ENCODE measurements around the gene PRKCZ.

The PRKCZ gene

DNA sequence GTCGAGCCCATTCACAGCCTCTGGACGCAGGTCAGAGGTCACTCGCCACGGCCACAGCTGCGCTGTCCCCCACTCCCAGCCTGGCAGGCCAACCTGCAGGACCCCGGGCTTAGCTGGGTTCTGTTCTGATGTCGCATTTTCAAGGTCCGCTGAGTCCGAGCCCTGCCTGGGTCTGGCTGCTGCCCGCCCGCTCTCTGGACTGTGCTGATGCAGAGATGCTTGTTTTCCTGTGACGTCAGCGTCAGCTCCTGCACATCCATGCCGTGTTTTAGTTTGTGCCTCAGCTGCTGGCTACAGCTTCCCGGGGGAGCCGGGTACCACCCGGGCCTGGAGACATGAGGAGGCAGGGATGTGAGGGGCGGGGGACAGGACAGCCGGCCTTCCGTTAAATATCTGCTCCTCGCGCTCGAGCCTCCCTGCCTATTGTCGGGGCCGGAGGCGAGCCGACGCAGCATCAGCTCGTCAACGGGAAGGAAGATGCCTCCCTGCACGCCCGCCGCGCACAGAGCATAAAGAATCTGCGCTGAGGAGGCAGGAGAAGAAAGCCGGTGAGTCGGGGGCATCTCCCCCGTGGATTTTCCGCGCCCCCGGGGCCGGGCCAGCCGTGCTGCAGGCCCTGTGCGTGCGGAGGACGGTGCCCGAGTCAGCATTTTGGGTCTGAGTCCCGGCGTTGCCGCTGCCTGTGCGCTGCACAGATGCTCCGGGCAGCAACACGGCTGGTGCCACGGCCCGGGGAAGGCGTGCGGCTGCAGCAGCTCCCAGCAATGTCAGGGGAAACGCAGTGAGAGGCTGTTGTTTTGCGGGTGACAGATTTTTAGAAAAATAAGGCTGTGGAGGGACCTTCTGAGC, 23.4 kb downstream of the PRKCZ start:
- Histone ChIP-seq H3K27ac (ENCODE audit: low read length) (no peak overlapping the region), H3K4me3 (ENCODE audit: low read length) (no peak overlapping the region), H3K9ac (ENCODE audit: low read length) (no peak overlapping the region), H3K9me3 (ENCODE audit: insufficient read depth, low read length) (0 out of 2 replicates have a peak, but pooled peaks cover 2% of the 10 kb centered on the region), H3K27me3 (ENCODE audit: low read depth, low read length) (no peaks in the 10 kb centered on the region), H3K4me2 (ENCODE audit: low read length) (no peak overlapping the region), H3K4me1 (ENCODE audit: low read length) (no peaks in the 10 kb centered on the region), H4K20me1 (ENCODE audit: insufficient read depth, low read length) (no peaks in the 10 kb centered on the region), H2AFZ (ENCODE audit: low read depth, low read length) (no peak overlapping the region), H3K36me3 (replicated peaks; ENCODE audit: low read depth, low read length) (no peaks in the 10 kb centered on the region), H3K79me2 (ENCODE audit: low read length) (no peaks in the 10 kb centered on the region)
- no peak for TF ChIP-seq EZH2phosphoT487 (IDR thresholded peaks at IDR 0.05; ENCODE audit: low read depth)
- TF ChIP-seq, protein P1, sequence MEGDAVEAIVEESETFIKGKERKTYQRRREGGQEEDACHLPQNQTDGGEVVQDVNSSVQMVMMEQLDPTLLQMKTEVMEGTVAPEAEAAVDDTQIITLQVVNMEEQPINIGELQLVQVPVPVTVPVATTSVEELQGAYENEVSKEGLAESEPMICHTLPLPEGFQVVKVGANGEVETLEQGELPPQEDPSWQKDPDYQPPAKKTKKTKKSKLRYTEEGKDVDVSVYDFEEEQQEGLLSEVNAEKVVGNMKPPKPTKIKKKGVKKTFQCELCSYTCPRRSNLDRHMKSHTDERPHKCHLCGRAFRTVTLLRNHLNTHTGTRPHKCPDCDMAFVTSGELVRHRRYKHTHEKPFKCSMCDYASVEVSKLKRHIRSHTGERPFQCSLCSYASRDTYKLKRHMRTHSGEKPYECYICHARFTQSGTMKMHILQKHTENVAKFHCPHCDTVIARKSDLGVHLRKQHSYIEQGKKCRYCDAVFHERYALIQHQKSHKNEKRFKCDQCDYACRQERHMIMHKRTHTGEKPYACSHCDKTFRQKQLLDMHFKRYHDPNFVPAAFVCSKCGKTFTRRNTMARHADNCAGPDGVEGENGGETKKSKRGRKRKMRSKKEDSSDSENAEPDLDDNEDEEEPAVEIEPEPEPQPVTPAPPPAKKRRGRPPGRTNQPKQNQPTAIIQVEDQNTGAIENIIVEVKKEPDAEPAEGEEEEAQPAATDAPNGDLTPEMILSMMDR (IDR thresholded peaks at IDR 0.05; ENCODE audit: low read depth, low read length), result no peak

DNA sequence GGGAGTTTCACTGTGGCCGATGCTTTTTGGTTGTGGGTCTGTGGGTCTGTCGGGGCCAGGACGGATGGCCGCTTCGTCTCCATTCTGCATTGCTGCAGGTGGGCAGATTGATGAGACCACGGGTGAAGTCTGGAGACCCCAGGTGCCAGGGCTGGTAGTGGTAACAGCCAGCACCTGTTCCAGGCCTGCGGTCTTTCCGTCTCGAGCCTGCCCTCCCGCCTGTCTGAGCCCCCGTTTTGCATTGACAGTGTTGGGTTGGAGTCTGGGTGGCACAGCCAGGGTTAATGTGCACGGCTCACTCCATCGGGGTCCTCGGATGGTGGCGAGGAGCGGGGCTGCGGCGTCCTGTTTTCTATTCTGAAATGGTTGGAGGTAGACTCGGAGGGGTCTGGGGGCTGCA, 24.2 kb downstream of the PRKCZ start:
- Histone ChIP-seq H3K4me1 (ENCODE audit: low read length) (no peaks in the 10 kb centered on the region), H3K9ac (ENCODE audit: low read length) (no peak overlapping the region)
- TF ChIP-seq EZH2phosphoT487 (IDR thresholded peaks at IDR 0.05; ENCODE audit: low read depth), result no peak
- TF ChIP-seq, protein P1 (IDR thresholded peaks at IDR 0.05; ENCODE audit: low read depth, low read length), result no peak

DNA sequence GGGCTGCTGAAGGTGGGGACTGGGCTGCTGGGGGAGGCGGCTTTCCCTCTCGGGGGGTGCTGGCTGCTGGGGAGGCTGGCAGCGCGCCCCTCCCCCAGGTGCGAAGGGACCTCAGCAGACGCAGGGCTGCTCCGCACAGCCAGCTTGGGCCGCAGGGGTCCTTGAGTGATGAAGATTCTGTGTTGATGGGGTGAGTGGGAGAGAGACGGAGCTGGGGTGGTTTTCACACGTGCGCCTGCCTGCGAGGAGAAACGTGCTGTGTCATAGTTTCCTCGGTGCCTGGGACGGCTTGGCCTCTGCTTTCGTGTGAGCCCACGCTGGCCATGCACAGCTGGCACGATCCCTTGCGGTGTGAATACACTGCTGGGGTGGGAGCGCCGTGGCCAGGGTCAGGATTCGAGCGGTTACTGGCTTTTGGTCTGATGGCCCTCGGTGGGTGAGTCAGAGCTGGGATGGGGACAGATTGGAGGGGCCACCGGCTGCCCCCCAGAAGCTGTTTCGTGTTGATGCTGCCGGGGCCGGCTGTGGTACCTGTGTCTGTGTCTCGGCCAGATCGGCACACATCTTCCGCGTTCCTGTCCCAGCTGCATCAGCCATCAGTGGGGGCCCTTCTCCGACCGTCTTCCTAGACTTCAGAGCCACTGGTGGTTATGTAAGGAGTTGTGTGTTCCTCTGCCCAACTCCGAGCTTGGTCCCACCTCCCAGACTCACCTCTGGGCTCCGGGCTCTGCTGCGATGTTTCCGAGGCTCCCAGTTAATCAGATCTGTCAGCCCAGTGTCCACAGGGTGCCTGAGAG, 24.9 kb downstream of the PRKCZ start:
- 0 out of 2 replicates have a peak, but pooled peaks cover 2% of the 10 kb centered on the region for H3K9me3 ChIP-seq (ENCODE audit: insufficient read depth, low read length)
- H3K4me3 ChIP-seq (ENCODE audit: low read length), result no peak overlapping the region
- H3K36me3 ChIP-seq (replicated peaks; ENCODE audit: low read depth, low read length), result no peaks in the 10 kb centered on the region
- H3K4me2 ChIP-seq (ENCODE audit: low read length), result no peak overlapping the region
- no peaks in the 10 kb centered on the region for H3K79me2 ChIP-seq (ENCODE audit: low read length)
- no peaks in the 10 kb centered on the region for H4K20me1 ChIP-seq (ENCODE audit: insufficient read depth, low read length)
- no peak overlapping the region for H3K27ac ChIP-seq (ENCODE audit: low read length)
- H3K9ac ChIP-seq (ENCODE audit: low read length), result no peak overlapping the region
- no peak overlapping the region for H2AFZ ChIP-seq (ENCODE audit: low read depth, low read length)
- no peaks in the 10 kb centered on the region for H3K4me1 ChIP-seq (ENCODE audit: low read length)
- H3K27me3 ChIP-seq (ENCODE audit: low read depth, low read length), result no peaks in the 10 kb centered on the region
- TF ChIP-seq EZH2phosphoT487 (IDR thresholded peaks at IDR 0.05; ENCODE audit: low read depth), result no peak
- TF ChIP-seq, protein P1 (IDR thresholded peaks at IDR 0.05; ENCODE audit: low read depth, low read length), result no peak

More for the DNA sequence above, 24.2 kb downstream of the PRKCZ start:
- 0 out of 2 replicates have a peak, but pooled peaks cover 2% of the 10 kb centered on the region for H3K9me3 ChIP-seq (ENCODE audit: insufficient read depth, low read length)
- no peak overlapping the region for H3K4me2 ChIP-seq (ENCODE audit: low read length)
- no peak overlapping the region for H2AFZ ChIP-seq (ENCODE audit: low read depth, low read length)
- H3K79me2 ChIP-seq (ENCODE audit: low read length), result no peaks in the 10 kb centered on the region
- no peaks in the 10 kb centered on the region for H4K20me1 ChIP-seq (ENCODE audit: insufficient read depth, low read length)
- H3K27me3 ChIP-seq (ENCODE audit: low read depth, low read length), result no peaks in the 10 kb centered on the region
- no peaks in the 10 kb centered on the region for H3K36me3 ChIP-seq (replicated peaks; ENCODE audit: low read depth, low read length)
- H3K4me3 ChIP-seq (ENCODE audit: low read length), result no peak overlapping the region
- H3K27ac ChIP-seq (ENCODE audit: low read length), result no peak overlapping the region

DNA sequence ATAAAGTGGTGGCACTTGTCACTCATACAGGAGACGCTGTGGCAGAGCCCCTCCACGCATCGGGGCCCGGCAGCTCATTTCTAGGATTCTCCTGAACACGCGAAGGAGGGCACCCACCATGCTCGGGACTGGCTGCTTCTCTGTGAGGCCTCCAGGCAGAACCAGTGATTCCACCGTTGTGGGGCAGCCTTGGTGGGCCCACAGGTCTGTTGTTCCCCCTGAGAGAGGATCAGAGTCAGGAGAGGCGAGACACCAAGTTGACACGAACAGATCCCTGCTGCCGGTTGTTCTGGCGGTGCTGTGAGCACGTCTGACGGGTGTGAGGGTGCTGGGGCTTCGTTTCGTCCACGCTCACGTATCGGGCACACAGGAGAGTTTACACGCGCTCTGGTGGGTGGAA, 26.6 kb downstream of the PRKCZ start:
- Histone ChIP-seq H3K36me3 (replicated peaks; ENCODE audit: low read depth, low read length) (no peaks in the 10 kb centered on the region), H4K20me1 (ENCODE audit: insufficient read depth, low read length) (no peaks in the 10 kb centered on the region), H3K4me1 (ENCODE audit: low read length) (no peaks in the 10 kb centered on the region), H3K9ac (ENCODE audit: low read length) (no peak overlapping the region), H3K4me3 (ENCODE audit: low read length) (no peak overlapping the region), H3K4me2 (ENCODE audit: low read length) (no peak overlapping the region), H2AFZ (ENCODE audit: low read depth, low read length) (no peak overlapping the region), H3K27ac (ENCODE audit: low read length) (no peak overlapping the region), H3K9me3 (ENCODE audit: insufficient read depth, low read length) (0 out of 2 replicates have a peak, but pooled peaks cover 2% of the 10 kb centered on the region), H3K27me3 (ENCODE audit: low read depth, low read length) (no peaks in the 10 kb centered on the region), H3K79me2 (ENCODE audit: low read length) (no peaks in the 10 kb centered on the region)
- no peak for TF ChIP-seq EZH2phosphoT487 (IDR thresholded peaks at IDR 0.05; ENCODE audit: low read depth)
- TF ChIP-seq, protein P1 (IDR thresholded peaks at IDR 0.05; ENCODE audit: low read depth, low read length), result no peak

Measured in OCI-LY3 (cell line).